Limb (tissue), 2 donors: ENCODE measurements around the gene RPL10A.

Experiments
- DNase-seq, 2 donors: peaks; one replicate each; pipeline ENCODE4 v3.0.0-alpha.2; 2016; ENCODE audit errors: extremely low spot score in 2 of 2

The RPL10A gene

GRCh38 chr6:35474942-35475570 lies 6.9 kb downstream of the RPL10A start:
- no peak for DNase-seq

GRCh38 chr6:35475573-35475972 lies 7.4 kb downstream of the RPL10A start:
- no peak for DNase-seq

- peak in 1 of 2 donors; percentile 29 for DNase-seq
Observed at GRCh38 chr6:35476004-35476403, 7.8 kb downstream of the RPL10A start.

GRCh38 chr6:35477028-35477427 lies 8.8 kb downstream of the RPL10A start:
- DNase-seq = no peak

GRCh38 chr6:35477551-35478179 lies 9.5 kb downstream of the RPL10A start:
- no peak for DNase-seq

GRCh38 chr6:35478259-35478658 lies 10.1 kb downstream of the RPL10A start:
- DNase-seq = no peak

- DNase-seq = no peak
Observed at GRCh38 chr6:35480176-35480575, 12.0 kb downstream of the RPL10A start.

- no peak for DNase-seq
Observed at GRCh38 chr6:35481226-35481625, 13.0 kb downstream of the RPL10A start.

- DNase-seq = no peak
Observed at GRCh38 chr6:35483062-35483461, 14.9 kb downstream of the RPL10A start.

- DNase-seq = no peak
Observed at GRCh38 chr6:35483490-35483889, 15.3 kb downstream of the RPL10A start.

- no peak for DNase-seq
Observed at GRCh38 chr6:35483893-35484645, 15.9 kb downstream of the RPL10A start.

- DNase-seq = peak in 1 of 2 donors; percentile 38
Observed at GRCh38 chr6:35484921-35485392, 16.8 kb downstream of the RPL10A start.

- no peak for DNase-seq
Observed at GRCh38 chr6:35485402-35485877, 17.2 kb downstream of the RPL10A start.

GRCh38 chr6:35486005-35486925 lies 18.1 kb downstream of the RPL10A start:
- DNase-seq = peak in 1 of 2 donors; percentile 55

- DNase-seq = peak in 1 of 2 donors; percentile 51
Observed at GRCh38 chr6:35487658-35488516, 19.7 kb downstream of the RPL10A start.

GRCh38 chr6:35488517-35488862 lies 20.3 kb downstream of the RPL10A start:
- DNase-seq = no peak

GRCh38 chr6:35489066-35489465 lies 20.9 kb downstream of the RPL10A start:
- DNase-seq = no peak

- DNase-seq = peak; percentile 74 to 88
Observed at GRCh38 chr6:35489995-35490791, 22.0 kb downstream of the RPL10A start.

GRCh38 chr6:35490821-35491557 lies 22.8 kb downstream of the RPL10A start:
- DNase-seq = no peak
